GM12864 (cell line): ENCODE results near the gene TMEM196.

Source experiments
- DNase-seq: peaks from one replicate; pipeline ENCODE4 v3.0.0-alpha.2; 2011; ENCODE audit warnings: low read depth
- H3K4me3 ChIP-seq: 2 replicates; pipeline ENCODE4 v1.5.1; 2011; ENCODE audit warnings: mild to moderate bottlenecking, low read depth, low read length, control low read depth
- CTCF ChIP-seq: IDR thresholded peaks from 2 replicates; pipeline ENCODE4 v1.5.1; 2011; ENCODE audit warnings: low read depth, mild to moderate bottlenecking, moderate library complexity, low read length, control low read depth, inconsistent platforms; ENCODE audit errors: missing control alignments

TMEM196 gene

GRCh38 chr7:19708397-19709248, 64.8 kb downstream of the TMEM196 start, which contains the start of gene POLR1F:
Gene POLR1F, minus strand, starts transcription at chr7:19709037. Its CDS starts 21 bp downstream, at chr7:19709016.
- DNase-seq, result peak; percentile 84
- H3K4me3 ChIP-seq, result peak within 1 kb of the TSS; percentile 67
- peak; percentile 88 for TF ChIP-seq CTCF

GRCh38 chr7:19707240-19707639, 66.2 kb downstream of the TMEM196 start:
- H3K4me3 ChIP-seq, result peak overlapping the region; percentile 14; the same call in 1 of the 2 replicates
- DNase-seq, result no peak
- no peak for TF ChIP-seq CTCF

GRCh38 chr7:19705663-19706062, 67.8 kb downstream of the TMEM196 start:
- no peak overlapping the region for H3K4me3 ChIP-seq
- TF ChIP-seq CTCF, result no peak
- DNase-seq, result no peak

- no peak for TF ChIP-seq CTCF
- DNase-seq, result no peak
- no peak overlapping the region for H3K4me3 ChIP-seq
Observed at GRCh38 chr7:19701471-19701870, 71.9 kb downstream of the TMEM196 start.

- no peak for DNase-seq
- TF ChIP-seq CTCF, result no peak
- H3K4me3 ChIP-seq, result no peak overlapping the region
Observed at GRCh38 chr7:19700936-19701335, 72.5 kb downstream of the TMEM196 start.

GRCh38 chr7:19698331-19698730, 75.1 kb downstream of the TMEM196 start:
- no peak overlapping the region for H3K4me3 ChIP-seq
- DNase-seq, result no peak
- no peak for TF ChIP-seq CTCF

- no peak for DNase-seq
- H3K4me3 ChIP-seq, result no peak overlapping the region
- no peak for TF ChIP-seq CTCF
Observed at GRCh38 chr7:19696926-19697325, 76.5 kb downstream of the TMEM196 start.
